Stimulated activated CD8-positive, alpha-beta memory T cell treated with anti-CD3 and anti-CD28 coated beads, Interleukin-4, amount 100 ng/mL, for 48 hours (primary cell): ENCODE results near the gene XXYLT1.

Source experiments
- DNase-seq: peaks from one replicate; pipeline ENCODE4 v3.0.0-alpha.2; 2020

Gene XXYLT1

DNA sequence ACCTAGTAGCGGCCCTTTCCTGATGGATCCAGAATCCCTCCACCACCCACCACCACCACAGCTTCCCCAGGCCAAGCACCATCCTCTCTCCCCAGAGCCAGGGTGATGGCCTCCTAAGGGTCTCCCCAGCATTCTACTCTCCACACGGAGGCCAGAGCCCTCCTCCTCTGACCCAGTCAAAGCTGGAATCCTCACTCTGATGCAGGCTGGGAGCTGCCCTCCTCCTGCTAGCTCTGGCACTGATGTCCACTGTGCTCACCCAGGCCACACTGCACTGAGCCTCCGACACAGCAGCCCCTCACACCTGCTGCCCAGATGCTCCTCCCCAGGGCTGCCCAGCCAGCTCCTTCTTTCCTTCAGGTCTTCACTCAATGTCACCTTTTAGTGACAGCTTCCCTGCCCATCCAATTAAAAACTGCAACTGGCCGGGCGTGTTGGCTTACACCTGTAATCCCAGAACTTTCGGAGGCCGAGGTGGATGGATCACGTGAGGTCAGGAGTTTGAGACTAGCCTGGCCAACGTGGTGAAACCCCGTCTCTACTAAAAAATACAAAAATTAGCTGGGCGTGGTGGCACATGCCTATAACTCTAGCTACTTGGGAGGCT lies 21.0 kb downstream of the XXYLT1 start:
- peak; percentile 12 for DNase-seq

DNA sequence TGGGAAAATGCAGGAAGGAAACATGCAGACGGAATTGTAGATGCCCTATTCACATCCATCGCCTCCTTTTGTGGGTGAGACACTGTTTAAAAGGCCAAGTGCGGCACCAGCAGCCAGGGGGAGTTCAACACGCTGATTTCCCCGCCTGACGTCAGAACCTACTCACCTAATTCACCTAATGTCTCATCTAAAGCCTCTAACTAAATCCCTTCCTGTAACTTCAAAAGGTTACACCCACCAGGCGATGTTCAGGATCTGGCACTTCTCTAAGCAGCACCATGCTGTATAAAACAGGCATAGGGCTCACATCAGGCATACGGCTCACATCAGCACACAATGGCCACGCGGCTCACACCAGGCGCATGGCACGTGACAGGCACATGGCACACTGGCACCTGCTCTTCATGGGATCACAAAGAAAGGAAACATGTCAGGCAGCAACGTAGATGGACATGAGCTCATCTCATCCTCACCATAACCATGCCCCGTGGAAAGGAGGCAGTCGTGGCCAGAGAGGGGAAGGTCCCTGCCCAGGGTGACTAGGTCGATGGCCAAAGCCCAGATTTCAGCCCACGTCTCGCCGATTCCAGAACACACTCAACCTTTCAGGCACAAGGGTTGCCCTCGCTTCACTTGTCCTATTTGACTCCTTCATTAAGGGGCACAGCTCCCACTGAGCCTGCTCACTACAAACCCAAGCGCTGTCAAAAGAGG lies 21.7 kb downstream of the XXYLT1 start:
- DNase-seq: peak; percentile 20

DNA sequence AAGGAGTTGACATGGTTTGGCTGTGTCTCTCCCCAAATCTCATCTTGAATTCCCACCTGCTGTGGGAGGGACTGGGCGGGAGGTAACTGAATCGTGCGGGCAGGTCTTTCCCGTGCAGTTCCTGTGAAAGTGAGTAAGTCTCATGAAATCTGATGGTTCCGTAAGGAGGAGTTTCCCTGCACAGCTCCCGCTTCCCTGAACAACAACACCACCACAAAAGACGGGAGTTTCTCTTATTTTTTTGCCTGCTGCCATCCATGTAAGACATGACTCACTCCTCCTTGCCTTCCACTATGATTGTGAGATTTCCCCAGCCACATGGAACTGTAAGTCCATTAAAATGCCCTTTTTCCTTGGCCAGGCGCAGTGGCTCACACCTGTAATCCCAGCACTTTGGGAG lies 22.7 kb downstream of the XXYLT1 start:
- DNase-seq: no peak

DNA sequence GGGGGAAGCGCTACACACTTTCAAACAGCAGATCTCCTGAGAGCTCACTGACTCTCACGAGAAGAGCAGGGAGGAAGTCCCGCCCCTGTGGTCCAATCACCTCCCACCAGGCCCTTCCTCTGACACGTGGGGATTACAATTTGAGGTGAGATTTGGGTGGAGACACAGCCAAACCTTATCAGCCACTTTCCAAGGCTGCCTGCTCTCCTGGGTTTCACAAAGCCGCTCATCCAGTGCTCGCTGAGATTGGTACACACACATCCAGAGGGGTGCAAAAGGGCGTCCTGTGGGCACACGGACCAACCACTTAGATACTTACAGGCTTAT lies 23.1 kb downstream of the XXYLT1 start:
- DNase-seq: peak; percentile 24

DNA sequence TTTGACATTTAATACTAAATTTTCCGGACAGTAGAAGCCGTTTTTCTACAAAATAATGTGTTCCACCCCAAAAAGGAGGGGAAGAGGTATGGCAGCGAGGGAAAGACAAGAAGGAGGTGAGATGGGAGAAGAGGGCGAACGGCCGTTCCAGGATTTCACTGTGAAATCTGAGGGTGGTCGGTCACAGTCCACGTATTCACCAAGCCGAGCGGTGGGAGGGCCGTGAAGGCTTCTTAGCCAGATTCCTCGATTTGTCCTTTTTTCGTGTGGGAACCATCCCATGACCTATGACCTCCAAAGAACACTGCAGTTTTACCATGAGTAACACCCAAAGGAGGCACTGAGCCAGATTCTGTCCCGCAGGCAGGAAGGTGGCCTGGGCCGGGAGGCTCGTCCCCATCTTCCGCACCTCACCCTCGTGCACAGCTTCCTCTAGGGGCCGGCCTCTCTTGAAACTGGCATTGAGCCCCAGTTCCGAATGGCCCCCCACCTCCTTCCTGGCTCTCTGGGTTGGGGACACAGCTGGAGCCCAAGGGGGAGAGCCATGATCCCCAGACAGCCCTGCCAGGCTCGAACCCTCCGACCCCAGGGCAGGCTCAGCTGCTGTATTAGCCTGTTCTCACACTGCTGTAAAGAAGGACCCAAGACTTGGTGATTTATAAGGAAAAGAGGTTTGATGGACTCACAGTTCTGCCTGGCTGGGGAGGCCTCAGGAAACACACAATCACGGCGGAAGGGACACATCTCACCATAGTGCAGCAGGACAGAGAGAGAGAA lies 23.7 kb downstream of the XXYLT1 start:
- DNase-seq: peak; percentile 1

DNA sequence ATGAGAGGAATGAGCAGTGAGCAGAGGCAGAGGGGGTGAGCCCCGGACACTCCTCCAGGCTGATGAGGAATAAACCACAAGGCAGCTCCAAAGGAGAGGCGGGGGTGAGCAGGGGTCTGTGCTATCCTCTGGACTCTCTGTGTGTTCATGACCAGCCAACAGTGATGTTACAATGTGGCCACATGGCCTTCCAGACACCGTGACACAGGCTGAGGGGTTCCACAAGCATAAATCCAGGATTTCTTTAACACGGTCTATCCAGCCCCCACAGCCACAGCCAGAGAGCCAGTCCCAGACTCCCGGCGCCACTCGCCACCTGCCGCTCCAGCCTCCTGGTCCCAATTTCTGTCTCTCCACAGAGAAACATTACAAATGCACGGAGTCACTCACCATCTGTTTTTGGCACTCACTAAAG lies 24.4 kb downstream of the XXYLT1 start:
- no peak for DNase-seq

DNA sequence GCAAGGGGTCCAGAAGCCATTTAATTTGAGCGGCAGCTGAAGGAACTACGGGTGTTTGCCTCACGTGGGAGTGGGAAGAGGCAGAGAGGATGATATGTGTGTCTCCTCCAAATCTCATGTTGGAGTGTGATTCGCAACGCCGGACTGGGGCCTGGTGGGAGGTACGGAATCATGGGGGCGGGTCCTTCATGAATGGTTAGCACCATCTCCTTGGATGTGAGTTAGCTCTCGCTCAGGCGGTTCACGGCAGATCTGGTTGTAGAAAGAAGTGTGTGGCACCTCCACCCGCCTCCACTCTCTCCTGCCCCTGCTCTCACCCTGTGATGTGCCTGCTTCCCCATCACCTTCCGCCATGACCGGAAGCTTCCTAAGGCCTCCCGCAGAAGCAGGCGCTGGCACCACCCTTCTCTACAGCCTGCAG lies 25.4 kb downstream of the XXYLT1 start:
- DNase-seq: peak; percentile 19

DNA sequence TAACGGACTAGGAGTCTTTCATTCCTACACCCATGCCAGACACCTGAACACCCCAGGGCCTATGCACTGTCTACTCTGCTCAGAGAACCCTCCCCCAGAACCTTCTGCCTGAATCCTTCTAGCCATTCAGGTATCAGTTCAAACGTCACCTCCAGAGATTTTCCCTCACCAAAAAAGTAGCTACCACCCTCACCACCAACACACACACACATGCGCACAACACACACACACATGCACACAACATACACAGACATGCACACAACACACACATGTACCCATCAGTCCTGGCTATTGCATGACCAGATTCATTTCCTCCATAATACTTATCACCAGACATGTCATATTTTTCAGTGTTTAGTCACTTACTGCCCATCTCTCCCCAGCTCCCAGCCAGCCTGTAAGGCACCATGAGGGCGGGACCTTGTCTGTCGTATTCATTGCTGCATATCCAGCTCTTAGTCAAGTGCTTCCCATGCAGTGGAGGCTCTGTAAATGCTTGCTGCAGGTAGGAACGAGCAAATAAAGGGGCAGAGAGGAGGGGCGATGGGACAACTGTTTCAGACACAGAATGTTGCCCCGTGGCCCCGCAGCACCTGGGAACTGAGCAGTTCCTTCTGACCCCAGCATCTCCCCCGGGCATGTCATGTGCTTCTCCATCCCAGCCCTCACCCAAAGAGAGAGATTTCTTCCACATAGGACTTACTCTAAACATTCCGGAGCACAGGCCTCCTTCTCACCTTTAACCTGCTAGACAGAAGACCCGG lies 29.2 kb downstream of the XXYLT1 start:
- peak; percentile 16 for DNase-seq

DNA sequence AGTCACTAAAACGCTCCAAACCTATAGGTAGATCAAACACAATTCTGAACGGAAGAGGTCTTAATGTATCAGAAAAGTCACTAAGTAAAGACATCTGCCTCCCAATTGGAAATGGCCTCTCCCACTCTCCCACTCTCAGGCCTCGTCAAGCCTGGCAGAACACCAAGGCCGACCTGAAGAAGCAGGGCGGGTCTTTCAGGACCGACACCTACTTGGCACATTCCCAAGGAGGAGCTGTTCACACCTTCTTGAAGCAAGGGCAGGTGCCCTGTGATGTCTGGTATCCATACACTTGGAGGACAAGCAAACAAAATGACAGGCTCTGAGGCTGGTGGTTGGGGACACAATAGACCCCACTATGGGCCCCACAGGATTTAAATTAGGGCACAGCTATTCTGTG lies 30.0 kb downstream of the XXYLT1 start:
- DNase-seq: peak; percentile 11

DNA sequence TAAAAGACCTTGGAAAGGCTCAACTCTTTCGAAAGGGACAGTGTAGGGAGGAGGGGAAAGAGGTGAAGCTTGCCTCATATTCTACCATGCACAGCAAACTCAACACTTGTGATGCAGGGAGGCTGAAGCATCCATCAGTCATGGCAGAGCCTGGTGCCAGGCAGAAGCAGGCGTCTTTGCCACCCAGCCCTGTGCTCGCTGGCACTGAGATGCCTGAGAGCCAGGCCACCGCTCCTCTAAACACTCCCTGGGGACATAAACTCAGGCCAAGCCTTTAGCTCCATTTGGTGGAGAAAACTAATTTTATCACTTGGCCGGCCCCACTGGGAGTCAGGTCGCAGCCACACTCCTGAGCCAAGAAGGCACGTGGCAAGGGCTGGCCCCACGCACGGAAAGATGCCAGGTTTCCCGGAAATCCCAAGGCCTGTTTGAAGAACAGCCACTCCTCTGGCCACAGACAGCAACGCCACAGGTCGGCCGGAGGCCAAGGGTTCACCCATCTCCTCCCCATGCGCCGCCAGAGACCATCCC lies 30.7 kb downstream of the XXYLT1 start:
- DNase-seq: peak; percentile 8

DNA sequence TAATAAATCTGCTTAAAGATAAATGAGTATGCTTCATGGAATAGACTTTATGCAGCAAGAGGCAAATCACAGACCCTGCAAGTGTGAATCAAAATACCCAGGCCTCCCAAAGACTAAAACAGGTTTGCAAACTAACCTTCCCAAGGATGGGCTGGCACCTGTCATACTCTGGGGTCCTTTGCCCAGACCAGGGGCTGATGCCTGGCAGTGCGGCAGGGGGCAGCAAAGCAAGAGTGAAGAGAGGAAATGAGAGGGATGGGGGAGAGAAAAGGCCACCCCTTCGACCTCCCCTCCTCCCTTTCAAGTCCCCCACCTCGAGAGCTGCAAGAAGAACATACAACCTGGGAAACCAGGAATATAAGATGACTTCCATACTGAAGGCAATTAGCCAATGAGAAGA lies 31.8 kb downstream of the XXYLT1 start:
- no peak for DNase-seq

DNA sequence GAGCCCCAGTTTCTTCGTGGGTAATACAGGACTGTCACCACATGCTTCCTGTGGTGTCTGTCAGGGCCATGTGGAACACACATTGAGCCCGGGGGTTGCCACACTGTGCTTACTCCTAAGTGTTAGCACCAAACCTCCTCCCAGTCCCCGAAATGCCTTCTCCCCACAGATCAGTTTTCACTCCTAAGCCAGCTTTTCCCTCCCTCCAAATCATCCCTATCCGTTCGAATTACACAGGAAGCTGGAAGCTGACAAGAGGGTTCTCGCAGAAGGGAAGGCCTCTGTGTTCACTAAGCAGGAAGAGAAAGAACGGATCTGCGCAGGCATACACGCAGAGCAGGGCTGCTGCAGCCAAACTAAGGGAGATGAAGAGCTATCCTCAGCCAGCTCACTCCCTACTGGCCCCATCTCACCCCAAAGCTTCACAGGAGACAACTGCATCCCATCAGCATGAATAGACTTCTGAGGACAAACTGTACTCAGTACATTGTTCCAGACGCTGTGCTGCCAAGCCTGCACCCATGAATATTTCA lies 32.3 kb downstream of the XXYLT1 start:
- DNase-seq: peak; percentile 16

DNA sequence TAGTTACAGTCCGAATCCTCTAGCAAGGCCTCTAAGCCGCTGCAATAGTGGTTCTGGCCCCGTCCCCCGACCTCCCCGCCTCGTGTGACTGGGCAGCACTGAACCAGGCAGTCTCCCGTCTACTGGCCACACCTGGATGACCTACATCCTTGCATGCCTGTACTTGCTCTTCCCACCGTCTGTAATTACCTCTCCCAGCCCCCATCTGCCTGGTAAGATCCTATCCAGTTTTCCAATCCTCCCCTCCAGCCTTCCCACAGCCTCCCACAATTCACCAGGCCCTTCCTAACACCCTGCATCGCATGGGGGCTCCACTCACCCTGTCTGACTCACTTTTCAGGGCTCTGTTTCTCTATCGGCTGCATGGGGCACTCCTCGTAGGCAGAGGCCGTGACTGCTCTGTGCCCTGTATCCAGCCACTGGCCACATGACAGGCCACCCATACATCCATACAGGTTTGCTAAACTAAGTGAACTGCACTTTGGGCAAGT lies 32.8 kb downstream of the XXYLT1 start:
- no peak for DNase-seq

DNA sequence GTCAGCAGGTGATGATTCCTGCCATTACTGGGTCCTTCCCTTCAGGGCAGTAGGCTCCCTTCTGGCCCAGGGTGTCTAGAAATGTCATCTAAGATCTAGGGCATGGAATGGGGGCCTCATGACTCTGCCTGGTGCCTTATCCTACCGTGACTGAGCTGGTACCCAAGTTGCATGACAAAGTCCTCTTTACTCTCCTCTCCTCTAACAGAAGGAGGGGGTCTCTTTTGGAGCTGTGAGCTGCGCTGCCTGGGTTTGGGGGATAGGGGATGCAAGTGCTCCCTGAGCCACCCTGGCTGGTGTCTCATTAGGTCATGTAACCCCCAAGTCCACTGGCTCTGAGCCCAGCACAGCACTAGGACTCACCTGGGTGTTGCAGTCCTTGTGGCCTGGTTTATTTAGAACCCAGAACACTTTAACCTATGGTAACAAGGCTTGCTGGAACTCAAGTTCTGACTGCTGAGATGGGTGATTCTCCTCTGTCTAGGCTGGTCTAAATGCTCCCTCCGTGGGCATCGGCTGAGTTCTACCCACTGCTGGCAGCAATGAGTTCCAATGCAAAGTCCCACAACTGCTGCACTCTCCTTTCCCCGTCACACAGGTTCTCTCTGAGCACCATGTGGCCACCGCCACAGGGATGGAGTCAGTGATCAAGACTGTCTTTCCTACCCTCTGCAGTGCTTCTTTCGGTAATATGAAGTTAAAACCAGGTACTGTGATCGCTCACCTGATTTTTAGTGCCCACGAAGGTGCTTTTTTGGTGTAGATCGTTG lies 34.0 kb downstream of the XXYLT1 start:
- peak; percentile 5 for DNase-seq

DNA sequence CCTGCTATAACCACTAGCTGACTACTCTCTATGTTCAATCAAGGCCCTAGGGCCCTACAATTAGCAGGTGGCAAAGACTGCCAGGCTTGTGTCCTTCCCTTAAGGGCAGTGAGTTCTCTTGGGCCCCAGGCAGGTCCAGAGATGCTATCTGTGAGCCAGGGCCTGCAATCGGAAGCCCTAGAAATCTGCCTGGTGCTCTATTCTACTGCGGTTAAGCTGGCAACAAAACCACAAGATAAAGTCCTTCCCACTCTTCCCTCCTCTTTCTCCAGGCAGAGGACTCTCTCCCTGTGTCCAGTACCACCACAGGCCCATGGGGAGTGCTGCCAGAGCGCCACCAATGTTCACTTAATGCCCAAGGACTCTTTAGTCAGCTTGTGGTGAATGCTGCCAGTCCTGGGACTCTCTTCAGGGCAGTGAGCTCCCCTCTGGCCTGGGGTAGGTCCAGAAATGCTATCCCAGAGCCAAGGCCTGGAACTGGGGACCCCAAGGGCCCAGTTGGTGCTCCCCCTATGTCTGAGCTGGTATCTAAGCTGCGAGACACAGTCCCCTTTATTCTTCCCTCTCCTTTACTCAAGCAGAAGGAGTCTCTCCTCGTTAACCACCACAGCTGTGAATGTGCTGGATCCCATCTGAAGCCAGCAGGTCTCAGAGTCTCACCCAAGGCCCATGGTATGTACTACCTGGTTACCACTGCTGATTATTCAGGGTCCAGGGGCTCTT lies 34.7 kb downstream of the XXYLT1 start:
- no peak for DNase-seq

DNA sequence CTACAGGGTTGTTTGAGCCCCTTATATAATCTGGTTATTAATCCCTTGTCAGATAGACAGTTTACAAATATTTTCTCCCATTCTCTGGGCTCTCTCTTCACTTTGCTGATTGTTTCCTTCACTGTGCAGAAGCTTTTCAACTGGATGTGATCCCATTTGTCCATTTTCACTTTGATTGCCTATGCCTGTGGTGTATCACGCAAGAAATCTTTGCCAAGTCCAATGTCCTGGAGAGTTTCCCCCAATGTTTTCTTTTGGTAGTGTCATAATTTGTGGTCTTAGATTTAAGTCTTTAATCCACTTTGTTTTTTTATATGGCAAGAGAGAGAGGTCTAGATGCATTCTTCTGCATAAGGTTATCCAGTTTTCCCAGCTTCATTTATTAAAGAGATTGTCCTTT lies 40.7 kb downstream of the XXYLT1 start:
- no peak for DNase-seq

DNA sequence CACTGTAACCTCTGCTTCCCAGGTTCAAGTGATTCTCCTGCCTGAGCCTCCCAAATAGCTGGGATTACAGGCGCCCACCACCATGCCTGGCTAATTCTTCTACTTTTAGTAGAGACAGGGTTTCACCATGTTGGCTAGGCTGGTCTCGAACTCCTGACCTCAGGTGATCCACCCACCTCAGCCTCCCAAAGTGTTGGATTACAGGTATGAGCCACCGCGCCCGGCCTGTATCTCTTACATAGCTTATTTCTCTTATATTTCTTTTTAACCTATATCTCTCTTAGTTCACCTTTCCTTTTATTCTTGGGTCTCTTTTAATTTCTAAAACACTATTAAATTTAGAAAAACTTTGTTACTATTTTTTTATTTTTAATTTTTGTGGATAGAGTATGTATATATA lies 42.1 kb downstream of the XXYLT1 start:
- peak; percentile 10 for DNase-seq

DNA sequence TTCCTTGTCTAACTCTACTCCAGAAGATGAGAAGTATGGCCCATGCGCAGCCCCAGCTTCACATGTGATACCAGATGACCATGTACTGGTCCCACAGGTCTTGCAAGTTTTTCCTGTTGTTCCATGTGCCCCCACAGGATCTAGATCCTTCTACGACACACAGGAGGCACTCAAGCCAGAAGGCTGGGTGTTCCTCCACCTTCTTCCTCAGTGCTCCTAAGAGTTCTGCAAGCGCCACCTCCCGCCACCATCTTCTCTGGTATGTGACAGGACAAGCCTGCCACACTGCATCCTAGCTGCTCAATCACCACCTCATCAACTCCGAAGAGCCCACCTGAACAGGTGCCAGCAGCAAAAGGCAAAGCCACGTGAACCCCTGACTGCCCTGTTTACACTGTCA lies 43.1 kb downstream of the XXYLT1 start:
- peak; percentile 14 for DNase-seq

DNA sequence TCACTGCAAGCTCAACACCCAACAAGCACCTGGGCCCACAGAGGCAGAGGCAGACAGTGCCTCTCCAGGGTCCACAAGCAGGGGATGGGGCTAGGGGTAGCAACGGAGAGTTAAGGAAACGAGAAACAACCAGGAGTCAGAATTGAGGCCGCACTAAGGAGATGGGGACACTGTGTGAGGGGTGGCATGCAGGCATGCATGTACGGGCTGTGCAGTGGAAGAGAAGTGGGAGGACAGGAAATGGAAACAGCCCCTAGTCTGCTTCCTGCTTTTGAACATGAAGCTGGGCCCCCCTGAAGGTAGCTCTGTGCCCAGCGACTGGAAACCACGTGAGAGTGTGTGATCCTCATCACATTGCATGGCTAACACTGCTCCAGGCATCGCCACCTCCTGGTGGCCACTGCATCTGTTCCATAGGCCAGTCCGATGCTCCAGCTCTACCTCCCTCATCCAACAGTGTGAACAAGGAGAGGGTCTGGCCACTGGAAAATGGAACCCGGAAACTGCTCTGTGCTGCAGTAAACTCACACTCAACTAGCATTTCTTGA lies 44.0 kb downstream of the XXYLT1 start:
- peak; percentile 25 for DNase-seq

DNA sequence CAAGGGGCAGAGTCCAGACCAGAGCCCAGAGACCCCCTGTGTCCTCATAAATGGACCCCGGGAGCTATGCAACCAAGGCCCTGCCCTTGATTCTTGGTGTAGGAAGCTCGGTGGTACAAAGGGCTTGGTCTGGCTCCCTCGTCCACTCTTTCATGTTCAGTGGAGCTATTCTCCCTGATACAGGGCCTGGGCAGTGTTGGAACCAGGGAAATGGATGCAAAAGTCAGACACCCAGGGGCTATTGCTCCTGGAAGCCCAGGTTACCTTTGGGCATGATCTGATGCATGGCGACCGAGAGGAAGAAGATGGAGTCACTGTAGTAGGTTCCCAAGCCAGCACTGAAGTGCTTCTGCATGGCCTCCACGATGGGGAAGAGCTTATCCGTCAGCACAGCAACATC lies 44.5 kb downstream of the XXYLT1 start:
- peak; percentile 3 for DNase-seq
